NCI-H2107 treated with DMSO at 0.1 percent for 48 hours (cell line): ENCODE measurements around the gene HMG20B.
"Not testable (repeated sequence)": the region's sequence is repeated elsewhere in the genome, so short reads cannot be mapped to it uniquely, and the experiment has no call there.

Source experiments
- DNase-seq: peaks from one replicate; lab custom pipeline; 2025; ENCODE audit not compliant: unreplicated experiment; lab: John Stamatoyannopoulos, UW

HMG20B gene

DNA sequence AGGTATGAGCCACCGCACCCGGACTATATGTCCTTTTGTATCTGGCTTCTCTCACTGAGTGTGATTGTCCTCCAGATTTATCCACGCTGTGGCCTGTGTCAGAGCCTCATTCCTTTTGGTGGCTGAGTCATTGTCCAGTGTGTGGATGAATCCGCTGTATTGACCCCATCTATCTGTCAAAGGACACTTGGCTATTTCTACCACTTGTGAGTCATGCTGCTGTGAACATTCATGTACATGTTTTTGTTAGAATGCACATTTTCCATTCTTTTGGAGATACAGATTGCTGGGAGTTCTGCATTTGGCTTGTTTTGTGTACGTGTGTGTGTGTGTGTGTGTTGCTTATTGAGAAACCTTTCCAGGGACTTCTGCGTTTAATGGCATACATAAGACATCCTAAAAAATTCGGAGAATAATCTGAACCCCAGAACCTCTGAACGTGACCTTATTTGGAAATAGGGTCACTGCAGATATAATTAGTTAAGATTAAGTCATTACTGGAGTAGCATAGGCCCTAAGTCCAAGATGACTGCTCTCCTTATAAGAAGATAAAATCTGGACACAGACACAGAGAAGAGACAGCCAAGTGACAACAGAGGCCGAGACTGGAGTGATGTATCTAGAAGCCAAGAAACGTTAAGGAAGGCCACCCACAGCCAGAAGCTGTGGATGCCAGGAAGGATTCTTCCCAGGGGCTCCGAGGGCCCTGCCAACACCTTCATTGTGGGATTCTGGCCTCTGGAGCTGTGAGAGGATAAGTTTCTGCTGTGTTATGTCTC is 7.6 kb downstream of the HMG20B start:
- DNase-seq: no peak

DNA sequence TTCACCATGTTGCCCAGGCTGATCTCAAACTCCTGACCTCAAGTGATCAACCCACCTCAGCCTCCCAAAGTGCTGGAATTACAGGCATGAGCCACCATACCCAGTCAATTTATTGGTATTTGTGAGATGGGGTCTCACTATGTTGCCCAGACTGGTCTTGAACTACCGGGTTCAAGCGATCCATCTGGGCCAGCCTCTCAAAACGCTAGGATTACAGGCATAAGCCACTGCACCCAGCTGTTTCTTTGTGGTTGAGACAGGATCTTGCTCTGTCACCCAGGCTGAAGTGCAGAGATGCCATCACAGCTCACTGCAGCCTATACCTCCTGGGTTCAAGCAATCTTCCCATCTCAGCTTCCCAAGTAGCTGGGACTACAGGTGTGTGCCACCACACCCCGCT is 9.0 kb downstream of the HMG20B start:
- not testable (repeated sequence) for DNase-seq

DNA sequence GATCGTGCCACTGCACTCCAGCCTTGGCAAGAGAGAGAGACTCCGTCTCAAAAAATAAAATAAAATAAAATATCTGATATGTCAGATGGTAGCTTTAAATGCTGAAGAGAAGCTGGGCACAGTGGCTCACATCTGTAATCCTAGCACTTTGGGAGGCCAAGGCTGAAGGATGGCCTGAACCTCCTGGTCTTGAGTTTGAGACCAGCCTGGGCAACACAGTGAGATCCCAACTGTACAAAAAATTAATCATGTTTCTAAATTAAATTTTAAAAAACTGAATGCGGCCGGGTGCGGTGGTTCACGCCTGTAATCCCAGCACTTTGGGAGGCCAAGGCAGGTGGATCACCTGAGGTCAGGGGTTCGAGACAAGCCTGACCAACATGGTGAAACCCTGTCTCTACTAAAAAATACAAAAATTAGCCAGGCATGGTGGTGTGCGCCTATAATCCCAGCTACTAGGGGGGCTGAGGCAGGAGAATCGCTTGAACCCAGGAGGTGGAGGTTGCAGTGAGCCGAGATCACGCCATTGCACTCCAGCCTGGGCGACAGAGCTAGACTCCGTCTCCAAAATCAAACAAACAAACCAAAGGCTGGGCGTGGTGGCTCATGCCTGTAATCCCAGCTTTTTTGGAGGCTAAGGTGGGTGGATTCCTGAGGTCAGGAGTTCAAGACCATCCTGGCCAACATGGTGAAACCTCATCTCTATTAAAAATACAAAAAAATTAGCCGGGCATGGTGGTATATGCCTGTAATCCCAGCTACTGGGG is 11.5 kb downstream of the HMG20B start:
- DNase-seq: not testable (repeated sequence)

DNA sequence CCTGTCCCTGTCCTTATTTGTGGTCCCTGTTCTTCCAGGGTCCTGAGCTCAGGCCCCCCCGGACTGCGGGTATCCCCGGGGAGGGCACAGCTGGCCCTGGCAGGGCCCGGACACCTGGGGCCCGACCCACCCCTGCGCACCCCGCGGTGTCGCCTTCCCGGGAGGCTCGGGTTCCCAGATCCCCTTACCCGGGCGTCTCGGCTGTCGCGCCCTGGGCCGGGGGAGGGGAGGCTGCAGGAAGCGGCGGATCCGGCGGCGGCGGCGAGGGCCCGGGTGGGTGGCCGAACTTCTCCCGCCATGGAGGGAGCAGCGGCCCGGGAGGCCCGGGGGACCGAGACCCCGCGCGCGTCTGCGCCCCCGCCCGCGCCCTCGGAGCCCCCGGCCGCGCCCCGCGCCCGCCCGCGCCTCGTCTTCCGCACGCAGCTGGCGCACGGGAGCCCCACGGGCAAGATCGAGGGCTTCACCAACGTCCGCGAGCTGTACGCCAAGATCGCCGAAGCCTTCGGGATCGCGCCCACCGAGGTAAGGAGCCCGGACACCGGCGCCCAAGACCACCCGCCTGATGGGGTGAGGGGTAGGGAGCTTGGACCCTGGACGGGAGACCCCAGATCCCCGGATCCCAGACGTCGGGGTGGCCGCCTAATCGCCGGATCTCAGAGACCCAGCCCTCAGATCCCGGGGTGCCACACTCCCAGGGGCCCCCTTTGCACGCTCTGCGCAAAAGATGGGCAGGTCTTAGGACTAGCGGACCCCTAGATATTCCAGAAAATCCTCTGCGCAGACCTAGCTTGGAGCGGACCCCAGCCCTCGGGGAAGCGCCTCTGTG is 12.8 kb downstream of the HMG20B start, which contains the start of gene GIPC3:
GIPC3 (plus strand) TSS at position 178 of the 826 bp plus-strand sequence; CDS start at position 298, 120 bp downstream.
- DNase-seq: no peak

DNA sequence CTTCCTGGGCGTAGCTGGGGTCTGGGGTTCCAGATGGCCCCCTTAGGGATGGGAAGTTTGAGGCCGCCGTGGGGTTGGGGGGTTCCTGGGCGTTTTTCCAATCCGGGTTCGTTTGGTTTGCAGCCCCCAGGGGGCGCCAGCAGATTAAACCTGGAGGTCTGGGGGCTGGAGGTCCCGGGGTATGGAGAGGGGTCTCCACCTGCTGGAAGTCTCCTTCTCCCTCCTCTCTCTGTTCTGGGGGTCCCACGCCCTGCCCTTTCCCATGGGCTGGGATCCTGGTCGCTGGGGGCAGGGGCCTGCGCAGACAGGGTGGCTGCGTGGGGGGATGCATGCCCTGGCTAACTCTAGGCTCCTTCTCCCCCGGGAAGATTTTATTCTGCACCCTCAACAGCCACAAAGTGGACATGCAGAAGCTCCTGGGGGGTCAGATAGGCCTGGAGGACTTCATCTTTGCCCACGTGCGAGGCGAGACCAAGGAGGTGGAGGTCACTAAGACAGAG is 13.4 kb downstream of the HMG20B start:
- no peak for DNase-seq

DNA sequence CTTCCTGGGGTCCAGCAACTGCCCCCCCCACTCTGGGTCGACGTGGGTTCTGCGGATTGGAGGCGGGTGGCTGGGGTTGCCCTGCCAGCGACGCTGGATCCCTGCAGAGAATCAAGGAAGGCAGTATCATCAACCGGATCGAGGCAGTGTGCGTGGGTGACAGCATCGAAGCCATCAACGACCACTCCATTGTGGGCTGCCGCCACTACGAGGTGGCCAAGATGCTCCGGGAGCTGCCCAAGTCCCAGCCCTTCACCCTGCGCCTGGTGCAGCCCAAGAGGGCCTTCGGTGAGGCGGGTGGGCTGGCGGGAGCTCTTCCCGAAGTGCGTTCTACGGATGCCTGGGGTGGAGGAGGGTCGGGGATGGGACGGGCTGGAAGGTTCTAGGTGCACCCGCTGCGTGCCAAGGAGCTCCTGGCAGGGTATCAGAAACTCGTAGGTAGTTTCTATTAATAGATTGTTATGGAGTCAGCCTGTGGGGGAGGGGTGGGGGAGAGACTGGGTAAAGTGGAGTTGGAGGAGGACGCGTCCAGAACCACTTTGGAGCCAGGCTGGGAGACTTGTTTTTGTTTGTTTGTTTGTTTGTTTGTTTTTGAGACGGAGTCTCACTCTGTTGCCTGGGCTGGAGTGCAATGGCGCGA is 14.1 kb downstream of the HMG20B start:
- no peak for DNase-seq

DNA sequence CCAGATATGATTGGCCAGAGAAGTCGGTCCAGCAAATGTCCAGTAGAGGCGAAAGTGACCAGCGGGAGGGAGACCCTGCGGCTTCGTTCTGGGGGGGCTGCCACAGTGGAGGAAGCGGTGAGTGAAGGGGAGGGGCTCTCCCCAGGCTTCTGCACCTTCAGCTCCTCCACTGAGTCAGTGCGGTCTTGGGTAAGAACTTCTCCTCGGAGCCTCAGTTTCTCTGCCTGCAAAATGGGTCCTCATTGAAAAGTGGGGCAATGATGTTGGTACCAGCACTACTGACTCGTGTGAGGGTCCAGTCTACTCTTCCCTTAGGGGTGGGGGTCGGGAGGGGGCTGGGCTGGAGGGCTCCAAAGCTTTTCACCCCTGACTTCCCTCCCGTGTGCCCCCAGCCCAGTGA is 16.7 kb downstream of the HMG20B start:
- DNase-seq: no peak

DNA sequence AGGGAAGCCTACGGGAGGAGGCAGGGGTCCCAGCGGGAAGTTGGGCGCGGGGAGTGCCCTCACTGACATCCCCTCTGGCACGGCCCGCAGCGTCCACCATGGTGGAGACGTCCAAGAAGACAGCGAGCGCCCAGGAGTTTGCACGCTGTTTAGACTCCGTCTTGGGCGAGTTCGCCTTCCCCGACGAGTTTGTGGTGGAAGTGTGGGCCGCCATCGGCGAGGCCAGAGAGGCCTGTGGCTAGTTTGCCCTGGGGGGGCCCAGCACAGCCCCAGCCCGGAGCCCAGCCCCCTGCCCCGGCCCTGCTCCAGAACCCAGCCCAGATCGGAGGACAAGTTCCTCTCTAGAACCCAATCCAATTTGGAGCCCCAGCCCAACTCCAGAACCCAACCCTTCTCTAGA is 17.2 kb downstream of the HMG20B start:
- DNase-seq: no peak

DNA sequence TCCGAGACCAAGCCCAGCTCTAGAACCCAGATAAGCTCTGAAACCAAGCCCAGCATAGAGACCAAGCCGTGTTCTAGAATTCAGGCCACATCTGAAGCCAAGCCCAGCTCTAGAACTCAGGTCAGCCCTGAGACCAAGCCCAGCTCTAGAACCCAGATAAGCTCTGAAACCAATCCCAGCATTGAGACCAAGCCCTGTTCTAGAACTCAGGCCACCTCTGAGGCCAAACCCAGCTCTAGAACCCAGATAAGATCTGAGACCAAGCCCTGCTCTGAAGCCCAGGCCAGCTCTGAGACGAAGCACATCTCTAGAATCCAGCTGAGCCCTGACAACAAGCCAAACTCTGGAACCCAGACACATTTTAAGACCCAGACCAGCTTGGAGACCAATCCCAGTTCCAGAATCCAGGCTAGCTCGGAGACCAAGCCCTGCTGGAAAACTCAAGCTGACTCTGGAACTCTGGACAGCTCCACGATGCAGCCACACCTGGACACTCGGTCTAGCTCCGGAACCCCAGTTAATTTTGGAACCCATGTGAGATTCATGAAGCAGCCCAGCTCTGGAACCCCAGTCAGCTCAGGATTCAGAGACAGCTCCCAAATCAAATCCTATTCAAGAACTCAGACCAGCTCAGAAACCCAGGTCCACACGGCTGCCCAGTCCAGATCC is 18.4 kb downstream of the HMG20B start:
- no peak for DNase-seq

DNA sequence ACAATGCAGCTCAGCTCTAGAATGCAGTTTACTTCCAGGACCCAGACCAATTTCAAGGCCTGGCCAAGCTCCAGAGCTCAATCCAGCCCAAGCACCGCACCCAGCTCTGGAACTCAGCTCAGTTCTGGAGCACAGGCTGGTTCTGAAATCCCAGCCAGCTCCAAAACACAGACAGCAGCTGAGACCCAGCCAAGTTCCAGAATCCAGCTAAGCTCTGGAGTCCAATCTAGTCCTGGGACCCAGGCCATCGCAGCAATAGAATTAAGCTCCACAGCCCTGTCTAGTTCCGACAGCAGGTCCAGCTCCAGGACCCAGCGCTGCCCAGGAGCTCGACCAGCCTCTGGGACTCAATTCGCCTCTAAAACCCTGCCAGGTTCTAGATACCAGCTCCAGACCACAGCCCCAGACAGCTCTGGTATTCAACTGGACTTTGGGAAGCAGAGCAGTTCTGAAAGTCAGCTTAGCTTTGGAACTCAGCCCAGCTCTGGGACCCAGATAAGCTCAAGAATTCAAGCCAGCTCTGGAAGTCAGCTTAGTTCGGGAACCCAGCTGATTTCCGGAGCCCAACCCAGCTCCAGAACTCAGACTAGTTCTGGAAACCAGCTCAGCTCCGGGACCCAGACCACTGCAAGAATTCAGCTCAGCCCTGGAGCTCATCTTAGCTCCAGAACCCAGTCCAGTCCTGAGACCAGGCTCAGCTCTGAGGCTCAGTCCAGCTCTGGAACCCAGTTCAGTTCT is 19.3 kb downstream of the HMG20B start:
- DNase-seq: no peak

DNA sequence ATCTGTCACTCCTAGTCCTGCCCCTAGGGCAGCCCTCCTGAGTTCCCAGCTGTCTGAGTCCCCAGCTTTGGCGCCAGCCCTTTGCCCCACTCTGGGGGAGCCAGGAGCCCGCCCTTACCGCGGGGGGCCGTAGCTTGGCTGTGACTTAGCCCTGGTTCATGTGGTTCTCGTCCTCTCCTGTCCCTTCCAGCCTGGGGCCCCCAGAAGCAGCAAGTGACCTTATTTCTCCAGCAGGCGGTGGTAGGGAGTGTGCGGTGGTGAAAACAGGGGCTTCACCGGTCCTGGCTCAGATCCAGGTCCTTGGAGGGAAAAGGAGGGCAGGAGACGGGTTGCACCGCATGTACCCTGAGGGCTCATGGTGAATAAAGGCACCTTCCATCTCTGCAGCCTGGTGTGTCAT is 20.4 kb downstream of the HMG20B start:
- no peak for DNase-seq

DNA sequence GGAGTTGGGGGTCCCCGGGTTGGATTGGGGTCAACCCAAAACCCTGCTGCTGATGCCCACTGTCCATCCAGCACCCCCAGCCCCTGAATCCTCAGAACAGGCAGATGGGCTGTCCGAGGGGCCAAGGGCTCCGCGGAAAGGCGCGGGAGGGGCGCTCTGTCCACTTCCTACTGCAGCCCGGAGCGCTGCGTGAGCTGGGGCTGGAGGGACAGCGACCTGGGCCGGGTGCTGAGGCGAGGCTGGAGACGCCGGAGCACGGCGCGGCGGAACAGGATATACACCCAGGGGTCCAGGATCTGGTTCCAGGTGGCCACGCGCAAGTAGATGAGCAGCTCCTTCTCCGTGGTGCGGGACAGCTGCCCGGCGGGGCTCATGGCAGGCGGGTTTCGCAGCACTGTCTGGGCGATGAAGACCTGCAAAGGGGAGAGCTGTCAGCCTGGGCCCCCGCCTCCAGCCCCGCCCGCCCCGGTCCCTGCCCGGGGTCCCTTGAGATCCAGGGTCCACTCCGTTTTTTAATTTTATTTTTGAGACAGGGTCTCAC is 22.8 kb downstream of the HMG20B start:
- no peak for DNase-seq

DNA sequence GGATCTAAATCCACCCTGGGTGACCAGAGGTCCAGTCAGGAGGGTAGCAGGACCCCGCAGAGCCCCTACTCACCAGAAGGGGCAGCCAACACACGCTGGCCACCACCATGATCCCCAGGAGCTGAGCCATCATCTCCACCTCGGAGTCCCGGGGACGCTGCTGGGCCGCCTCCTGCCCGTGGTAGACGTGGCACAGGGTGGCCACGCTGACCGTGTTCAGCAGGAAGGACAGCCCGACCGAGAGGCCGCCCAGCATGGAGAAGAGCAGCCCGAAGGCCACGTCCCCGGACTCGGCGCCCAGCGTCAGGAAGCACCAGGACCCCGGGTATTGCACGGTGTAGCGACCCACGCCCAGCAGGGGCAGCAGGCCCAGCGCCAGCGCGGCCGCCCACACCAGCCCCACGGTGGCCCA is 27.0 kb downstream of the HMG20B start:
- no peak for DNase-seq

DNA sequence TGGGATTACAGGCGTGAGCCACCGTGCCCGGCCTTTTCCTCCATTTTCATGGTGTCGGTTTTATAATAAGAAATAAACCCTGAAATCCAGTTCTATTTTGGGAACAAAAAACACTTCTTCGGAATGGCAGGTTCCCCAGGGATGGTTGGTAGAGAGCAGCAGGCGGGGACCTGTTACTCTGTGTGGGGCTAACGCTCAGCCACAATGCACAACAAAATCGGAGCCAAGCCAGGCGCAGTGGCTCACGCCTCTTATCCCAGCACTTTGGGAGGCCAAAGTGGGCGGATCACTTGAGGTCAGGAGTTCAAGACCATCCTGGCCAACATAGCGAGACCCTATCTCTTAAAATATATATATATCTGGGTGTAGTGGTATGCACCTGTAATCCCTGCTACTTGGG is 28.3 kb downstream of the HMG20B start:
- DNase-seq: no peak

DNA sequence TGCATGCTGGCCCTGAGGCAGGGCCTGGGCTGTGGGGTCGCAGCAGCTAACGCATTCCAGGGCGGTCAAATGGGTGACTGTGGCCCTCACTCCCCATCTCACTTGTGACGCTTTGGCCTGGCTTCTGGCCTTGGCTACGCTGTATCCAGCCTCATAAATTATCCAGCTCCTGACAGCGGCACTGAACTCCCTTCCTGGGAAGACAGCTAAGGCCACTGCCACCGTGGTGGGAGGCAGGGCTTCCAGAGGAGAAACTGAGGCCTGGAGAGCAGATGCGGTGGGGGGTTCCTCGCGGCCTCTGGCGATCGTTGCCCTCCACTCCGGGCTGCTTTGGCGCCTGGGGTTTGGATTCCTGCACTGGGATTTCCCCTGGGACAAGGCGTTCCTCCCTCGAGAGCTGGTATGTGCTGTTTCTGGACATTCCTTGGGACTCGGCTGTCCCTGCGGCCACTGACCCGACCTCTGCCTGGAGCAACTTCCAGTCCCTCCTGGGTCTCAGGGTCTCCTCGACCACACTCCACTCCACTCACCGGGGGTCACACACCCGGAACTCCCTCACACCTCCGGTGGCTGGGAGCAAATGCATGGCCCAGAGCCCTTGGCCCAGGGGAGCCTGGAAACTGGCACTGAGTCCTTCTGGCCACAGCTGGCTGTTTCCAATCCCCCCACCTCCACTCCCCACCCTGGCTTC is 30.5 kb downstream of the HMG20B start:
- DNase-seq: no peak

DNA sequence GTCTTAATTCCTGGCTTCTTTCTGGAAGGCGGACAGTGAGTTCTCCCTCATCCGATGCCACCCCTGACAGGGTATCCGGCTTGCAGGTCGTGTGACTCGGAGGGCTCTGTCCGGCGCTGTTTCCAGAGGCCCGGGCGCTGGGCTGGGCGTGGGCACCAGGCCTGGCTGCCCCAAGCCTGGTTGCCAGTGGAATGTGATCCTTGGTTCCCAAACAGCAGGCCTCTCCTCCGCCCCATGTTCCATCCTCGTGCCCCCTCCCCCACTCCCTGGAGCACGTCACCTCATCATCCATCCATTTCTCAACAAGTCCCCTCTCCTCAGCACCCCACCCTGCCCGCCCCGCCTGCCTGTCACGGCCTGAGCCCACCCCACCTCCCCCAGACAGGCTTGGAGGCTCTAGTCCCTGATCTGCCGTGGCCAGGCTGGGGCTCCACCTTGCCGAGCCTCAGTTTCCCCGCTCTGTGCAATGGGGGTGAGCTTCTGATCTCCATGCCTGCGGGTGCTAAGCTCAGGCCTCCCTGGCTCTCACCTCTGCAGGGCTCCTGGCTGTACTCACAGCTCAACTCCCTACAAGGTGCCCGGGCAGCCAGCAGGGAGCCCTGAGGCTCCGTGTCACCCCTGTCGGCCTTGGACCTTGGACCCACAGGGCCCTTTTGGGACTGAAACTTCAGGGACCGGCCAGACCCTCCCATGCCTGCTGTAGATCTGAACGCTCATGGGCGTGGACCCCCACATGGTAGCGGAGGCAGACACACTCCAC is 31.7 kb downstream of the HMG20B start:
- DNase-seq: no peak

DNA sequence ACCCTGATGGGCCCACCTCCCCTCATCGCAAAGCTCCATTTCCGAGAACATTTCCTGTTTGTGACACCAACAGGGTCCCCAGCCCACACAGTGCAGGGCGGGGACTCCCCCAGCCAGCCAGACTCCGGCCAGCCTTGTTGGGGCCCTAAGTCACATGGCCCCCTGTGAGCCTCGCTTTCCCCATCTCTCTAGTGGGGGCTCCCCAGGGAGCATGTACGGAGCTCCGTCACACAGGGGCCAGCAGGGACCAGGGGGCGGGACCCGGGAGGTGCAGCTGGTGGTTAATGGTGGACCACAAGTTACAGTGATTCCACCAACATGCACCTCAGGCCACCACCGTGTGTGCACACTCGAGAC is 32.2 kb downstream of the HMG20B start:
- DNase-seq: no peak

DNA sequence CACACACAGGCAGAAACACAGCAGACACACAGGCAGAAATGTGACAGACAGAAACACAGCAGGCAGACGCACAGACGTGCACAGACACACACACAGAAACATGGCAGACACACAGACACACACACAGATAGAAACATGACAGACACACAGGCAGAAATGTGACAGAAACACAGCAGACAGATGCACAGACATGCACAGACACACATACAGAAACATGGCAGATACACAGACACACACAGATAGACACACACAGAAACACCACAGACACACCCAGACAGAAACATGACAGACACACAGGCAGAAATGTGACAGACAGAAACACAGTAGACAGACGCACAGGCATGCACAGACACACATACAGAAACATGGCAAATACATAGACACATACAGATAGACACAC is 32.6 kb downstream of the HMG20B start:
- DNase-seq: no peak
